Thymus (tissue), 11 donors: ENCODE results near the gene DRG2. TPM values are rescaled to one million over a fixed set of nuclear protein-coding genes. Genes with fewer than 3 reads are reported as not detected.

Experiments
- DNase-seq, 9 donors: peaks; one replicate each; pipeline ENCODE4 v3.0.0-alpha.2; 2013; ENCODE audit warnings: low spot score in 9 of 9, low read depth in 6 of 9, missing footprints in 1 of 9
- H3K27ac ChIP-seq, 2 donors: one replicate each; pipeline ENCODE4 v1.5.1; 2013; ENCODE audit warnings: control low read depth in 1 of 2, low read depth in 1 of 2, low read length in 1 of 2, mild to moderate bottlenecking in 1 of 2, moderate library complexity in 1 of 2
- H3K27me3 ChIP-seq, 2 donors: one replicate each; pipeline ENCODE4 v1.5.1; 2013; ENCODE audit warnings: low read length in 1 of 2; ENCODE audit not compliant: control insufficient read depth in 2 of 2, insufficient read depth in 1 of 2
- H3K36me3 ChIP-seq, 2 donors: one replicate each; pipeline ENCODE4 v1.5.1; 2013; ENCODE audit warnings: low read length in 1 of 2, mild to moderate bottlenecking in 1 of 2, moderate library complexity in 1 of 2; ENCODE audit not compliant: control insufficient read depth in 2 of 2, insufficient read depth in 2 of 2
- H3K4me1 ChIP-seq, 2 donors: one replicate each; pipeline ENCODE4 v1.5.1; 2013; ENCODE audit warnings: low read length in 2 of 2; ENCODE audit not compliant: control insufficient read depth in 2 of 2, insufficient read depth in 2 of 2
- H3K4me3 ChIP-seq, 2 donors: one replicate each; pipeline ENCODE4 v1.5.1; 2013; ENCODE audit warnings: low read length in 2 of 2, control low read depth in 1 of 2, mild to moderate bottlenecking in 1 of 2
- H3K9me3 ChIP-seq, 2 donors: one replicate each; pipeline ENCODE4 v1.5.1; 2013; ENCODE audit warnings: low read length in 1 of 2, mild to moderate bottlenecking in 1 of 2; ENCODE audit not compliant: control insufficient read depth in 2 of 2, insufficient read depth in 1 of 2
- WGBS: extraction: QIAGEN DNeasy Blood & Tissue Kit; methylation state at CpG from one replicate; pipeline ENCODE4 v1.1.7; 2013; 5-methylcytosine and 5-hydroxymethylcytosine counted together
- polyA plus RNA-seq: library from polyadenylated mRNA; stranded (reverse); fragments of 200-250 nt; gene quantifications from one replicate; pipeline ENCODE4 v1.2.3, GENCODE V29; 2013
- total RNA-seq: library from RNA; stranded (reverse); fragments of 120-200 nt; gene quantifications from one replicate; pipeline ENCODE4 v1.2.4, GENCODE V29; 2013
- donor health status: healthy.

The DRG2 gene
- total and polyA plus RNA-seq, 2 donors, result 32.4 to 46.4 TPM

DNA sequence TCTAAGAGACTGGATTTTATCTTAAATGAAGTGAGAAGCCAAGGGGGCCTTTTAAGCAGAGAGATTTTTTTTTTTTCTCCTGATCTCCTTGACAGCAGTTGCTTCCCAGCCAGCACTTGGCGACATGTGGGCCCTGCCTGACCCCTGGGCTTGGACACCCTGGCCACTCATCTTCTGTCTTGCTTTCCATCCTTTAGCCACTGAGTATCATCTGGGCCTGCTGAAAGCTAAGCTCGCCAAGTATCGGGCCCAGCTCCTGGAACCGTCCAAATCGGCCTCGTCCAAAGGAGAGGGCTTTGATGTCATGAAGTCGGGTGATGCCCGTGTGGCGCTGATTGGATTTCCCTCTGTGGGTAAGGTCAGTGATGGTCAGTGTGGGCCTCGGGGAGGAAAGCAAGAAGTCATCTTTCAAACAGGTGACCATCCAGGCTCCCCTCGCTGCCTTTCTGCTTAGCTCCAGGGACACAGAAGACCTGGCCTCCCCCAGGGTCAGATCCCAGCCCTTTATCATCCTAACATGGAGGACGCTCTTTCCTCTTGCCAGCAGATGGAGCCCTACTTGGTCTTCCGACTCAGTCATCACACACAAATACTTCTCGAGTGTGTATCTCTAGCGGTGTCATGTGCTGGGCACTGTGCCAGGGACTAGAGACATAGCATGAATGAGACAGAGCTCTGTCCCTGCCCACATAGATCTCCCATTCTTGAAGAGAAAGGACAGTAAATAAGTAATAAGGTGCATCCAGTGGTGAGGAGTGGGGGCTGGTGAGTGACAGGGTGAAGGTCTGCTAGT is 6.1 kb downstream of the DRG2 start:
- no peak overlapping the region for H3K4me3 ChIP-seq
- no peaks in the 10 kb centered on the region for H3K27me3 ChIP-seq
- no peak for DNase-seq
- WGBS, result 90% methylated on average over 15 of the region's 15 CpGs
- H3K4me1 ChIP-seq, result peaks cover 0 to 2% of the 10 kb centered on the region in 2 donors
- H3K9me3 ChIP-seq, result no peaks in the 10 kb centered on the region
- H3K27ac ChIP-seq, result no peak overlapping the region
- peaks cover 50 to 53% of the 10 kb centered on the region in 2 donors for H3K36me3 ChIP-seq

DNA sequence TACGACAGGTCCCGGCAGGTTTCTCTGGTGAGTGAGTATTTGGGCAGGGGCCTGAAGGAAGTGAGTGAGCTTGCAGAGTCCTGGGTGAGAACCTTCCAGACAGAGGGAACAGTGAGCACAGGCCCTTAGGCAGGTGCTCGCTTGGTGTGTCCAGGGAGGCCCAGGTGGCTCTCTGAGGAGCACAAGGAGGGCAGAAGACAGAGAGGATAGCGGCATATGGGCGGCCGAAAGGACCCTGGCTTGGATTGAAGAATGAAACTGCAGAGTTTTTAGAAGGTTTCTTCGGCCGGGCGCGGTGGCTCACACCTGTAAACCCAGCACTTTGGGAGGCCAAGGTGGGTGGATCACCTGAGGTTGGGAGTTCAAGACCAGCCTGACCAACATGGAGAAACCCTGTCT is 6.7 kb downstream of the DRG2 start:
- DNase-seq, result no peak
- 97% methylated on average over 10 of the region's 10 CpGs for WGBS
- no peaks in the 10 kb centered on the region for H3K27me3 ChIP-seq
- no peaks in the 10 kb centered on the region for H3K4me1 ChIP-seq
- no peaks in the 10 kb centered on the region for H3K9me3 ChIP-seq
- H3K4me3 ChIP-seq, result no peak overlapping the region
- H3K27ac ChIP-seq, result no peak overlapping the region
- peaks cover 56 to 59% of the 10 kb centered on the region in 2 donors for H3K36me3 ChIP-seq

DNA sequence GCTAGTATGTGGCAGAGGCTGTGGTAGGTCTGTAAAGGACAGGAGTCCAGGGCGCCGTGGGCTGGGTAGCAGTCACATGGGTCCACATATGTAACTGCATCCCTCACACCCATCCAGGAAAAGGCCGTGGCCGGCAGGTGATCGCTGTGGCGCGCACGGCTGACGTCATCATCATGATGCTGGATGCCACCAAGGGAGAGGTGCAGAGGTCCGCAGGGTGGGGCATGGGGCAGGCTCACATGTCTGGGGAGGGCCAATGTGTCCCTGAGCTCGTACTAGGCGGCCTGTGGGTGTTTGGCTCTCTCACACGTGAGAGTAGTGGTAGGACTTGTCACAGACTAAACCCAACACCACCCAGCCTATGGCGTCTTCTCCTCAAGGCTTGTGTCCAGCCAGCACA is 11.8 kb downstream of the DRG2 start:
- Histone ChIP-seq H3K27me3 (no peaks in the 10 kb centered on the region), H3K36me3 (peaks cover 66 to 74% of the 10 kb centered on the region in 2 donors), H3K4me1 (no peaks in the 10 kb centered on the region), H3K9me3 (no peaks in the 10 kb centered on the region), H3K4me3 (no peak overlapping the region), H3K27ac (no peak overlapping the region)
- WGBS, result 97% methylated on average over 14 of the region's 14 CpGs
- DNase-seq, result no peak

DNA sequence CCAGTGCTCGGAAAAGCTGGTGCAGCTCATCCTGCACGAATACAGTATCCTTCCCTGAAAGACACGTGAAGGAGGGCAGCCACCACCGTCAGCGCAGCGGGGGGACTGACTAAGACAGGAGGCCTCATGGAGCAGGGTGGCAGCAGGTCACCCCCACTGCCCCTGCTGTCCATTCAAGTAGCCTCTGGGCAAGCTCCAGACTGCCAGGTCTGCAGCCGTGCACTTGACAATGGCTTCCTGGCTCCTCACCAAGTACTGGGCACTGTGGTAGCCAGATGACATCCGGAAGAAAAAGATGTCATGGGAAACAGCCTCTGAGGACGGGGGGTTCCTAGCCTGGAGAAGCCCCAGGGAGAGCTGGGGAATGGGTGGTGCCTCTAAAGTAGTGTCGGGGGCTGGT is 12.9 kb downstream of the DRG2 start:
- H3K27ac ChIP-seq, result no peak overlapping the region
- WGBS, result 98% methylated on average over 10 of the region's 10 CpGs
- DNase-seq, result no peak

DNA sequence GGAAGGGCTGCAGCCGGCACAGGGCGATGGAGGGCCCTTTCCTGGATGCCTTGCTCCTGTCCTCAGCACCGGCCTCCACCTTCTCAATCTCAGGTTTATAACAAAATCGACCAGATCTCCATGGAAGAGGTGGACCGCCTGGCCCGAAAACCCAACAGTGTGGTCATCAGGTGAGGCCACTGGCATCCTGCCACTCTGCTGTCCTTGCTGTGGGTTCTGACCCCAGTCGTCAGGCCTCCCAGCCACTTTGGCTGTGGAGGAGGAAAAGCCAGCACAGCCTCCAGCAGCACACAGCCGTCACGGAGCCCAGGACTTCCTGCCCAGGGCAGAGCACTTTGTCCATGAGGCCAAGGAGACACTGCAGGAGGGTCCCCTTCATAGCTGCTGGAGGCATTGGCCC is 14.1 kb downstream of the DRG2 start:
- Histone ChIP-seq H3K4me3 (no peak overlapping the region), H3K9me3 (no peaks in the 10 kb centered on the region), H3K36me3 (peaks cover 62 to 78% of the 10 kb centered on the region in 2 donors), H3K27ac (no peak overlapping the region), H3K27me3 (no peaks in the 10 kb centered on the region), H3K4me1 (no peaks in the 10 kb centered on the region)
- 96% methylated on average over 9 of the region's 9 CpGs for WGBS
- DNase-seq, result no peak

More for the DNA sequence above, 12.9 kb downstream of the DRG2 start:
- H3K4me1 ChIP-seq, result no peaks in the 10 kb centered on the region
- H3K27me3 ChIP-seq, result no peaks in the 10 kb centered on the region
- H3K9me3 ChIP-seq, result no peaks in the 10 kb centered on the region
- H3K36me3 ChIP-seq, result peaks cover 66 to 77% of the 10 kb centered on the region in 2 donors
- H3K4me3 ChIP-seq, result no peak overlapping the region

DNA sequence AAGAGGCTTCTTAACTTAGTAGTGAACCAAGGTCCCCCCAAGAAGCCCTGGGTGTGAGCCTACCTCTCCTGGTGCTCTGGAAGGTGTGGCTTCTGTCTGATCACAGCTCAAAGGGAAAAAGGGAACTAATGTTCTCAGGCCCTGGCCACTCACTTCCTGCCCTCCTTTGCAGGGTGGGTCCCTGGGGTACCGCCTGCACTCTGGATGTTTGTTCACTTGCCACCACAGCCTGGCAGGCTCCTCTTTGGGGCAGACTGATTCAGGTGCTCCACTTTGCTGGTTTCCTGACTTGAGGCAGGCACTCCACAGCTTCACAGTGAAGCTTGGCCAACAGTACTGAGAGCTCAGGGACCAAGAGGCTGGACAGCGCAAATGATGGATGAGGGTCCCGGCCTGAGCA is 14.9 kb downstream of the DRG2 start:
- no peak overlapping the region for H3K4me3 ChIP-seq
- H3K27ac ChIP-seq, result no peak overlapping the region
- no peaks in the 10 kb centered on the region for H3K9me3 ChIP-seq
- H3K27me3 ChIP-seq, result no peaks in the 10 kb centered on the region
- no peak for DNase-seq
- peaks cover 60 to 76% of the 10 kb centered on the region in 2 donors for H3K36me3 ChIP-seq
- 68% methylated on average over 3 of the region's 3 CpGs for WGBS
- H3K4me1 ChIP-seq, result no peaks in the 10 kb centered on the region

DNA sequence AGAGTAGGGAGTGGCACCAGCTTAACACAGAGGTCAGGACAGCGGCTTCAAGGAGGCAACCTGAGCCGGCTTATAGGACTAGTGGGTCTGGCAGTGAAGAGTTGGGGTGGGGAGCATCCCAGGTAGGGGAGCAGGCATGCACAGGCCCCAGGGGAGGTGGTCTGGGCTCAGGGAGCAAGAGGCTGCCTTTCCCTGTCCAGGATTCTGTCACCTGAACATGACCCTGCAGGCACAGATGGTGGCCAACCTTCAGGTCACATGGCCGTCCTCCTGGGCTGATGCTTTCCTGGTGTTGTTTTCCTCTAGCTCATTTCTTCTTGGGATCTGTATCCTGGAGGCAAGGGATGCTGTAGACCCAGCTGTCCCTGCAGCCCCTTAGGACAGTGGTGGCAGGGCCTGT is 17.3 kb downstream of the DRG2 start:
- Histone ChIP-seq H3K9me3 (no peaks in the 10 kb centered on the region), H3K4me1 (no peaks in the 10 kb centered on the region), H3K4me3 (no peak overlapping the region), H3K36me3 (peaks cover 37 to 56% of the 10 kb centered on the region in 2 donors), H3K27ac (no peak overlapping the region), H3K27me3 (no peaks in the 10 kb centered on the region)
- 97% methylated on average over 3 of the region's 3 CpGs for WGBS
- DNase-seq, result no peak

DNA sequence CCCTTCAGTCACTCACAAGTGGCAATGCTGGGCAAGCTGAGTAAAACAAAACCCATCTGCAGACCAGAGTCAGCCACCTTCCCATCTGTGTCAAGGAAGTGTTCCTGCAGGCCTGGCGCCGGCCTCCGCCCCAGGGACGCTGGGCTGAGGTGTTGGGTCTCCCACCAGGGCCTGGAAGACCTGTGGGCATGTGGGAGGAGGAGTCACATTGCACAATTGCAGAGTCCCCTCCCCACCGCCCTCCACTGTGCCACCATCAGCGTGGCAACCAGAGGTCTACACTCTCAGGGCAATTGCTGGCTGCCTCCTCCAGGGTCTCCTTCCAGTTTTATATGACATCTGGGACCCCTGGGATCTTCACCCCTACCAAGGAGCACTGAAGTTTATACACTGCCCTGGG is 17.8 kb downstream of the DRG2 start:
- H3K27me3 ChIP-seq, result no peaks in the 10 kb centered on the region
- H3K9me3 ChIP-seq, result no peaks in the 10 kb centered on the region
- H3K4me3 ChIP-seq, result no peak overlapping the region
- WGBS, result 97% methylated on average over 6 of the region's 6 CpGs
- peaks cover 32 to 50% of the 10 kb centered on the region in 2 donors for H3K36me3 ChIP-seq
- no peak for DNase-seq
- H3K27ac ChIP-seq, result no peak overlapping the region
- no peaks in the 10 kb centered on the region for H3K4me1 ChIP-seq

DNA sequence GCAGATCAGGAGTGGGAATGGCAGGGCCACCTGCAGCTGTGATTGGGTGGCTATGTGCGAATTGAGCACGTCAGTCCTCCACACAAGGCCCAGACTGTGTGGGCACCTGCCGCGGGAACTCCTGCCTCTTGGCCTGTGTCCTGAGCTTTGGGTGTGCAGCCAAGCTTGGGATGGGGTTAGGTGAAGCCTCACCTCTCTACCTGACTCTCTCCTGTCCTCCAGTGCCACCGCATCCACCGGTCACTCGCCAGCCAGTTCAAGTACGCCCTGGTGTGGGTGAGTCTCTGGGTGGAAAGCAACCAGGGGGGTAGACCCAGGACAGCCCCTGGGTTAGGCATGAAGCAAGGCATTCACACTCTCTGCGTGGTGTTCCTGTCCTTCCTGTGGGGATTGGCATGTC is 18.5 kb downstream of the DRG2 start:
- peaks cover 27 to 46% of the 10 kb centered on the region in 2 donors for H3K36me3 ChIP-seq
- H3K9me3 ChIP-seq, result no peaks in the 10 kb centered on the region
- no peaks in the 10 kb centered on the region for H3K27me3 ChIP-seq
- H3K4me3 ChIP-seq, result no peak overlapping the region
- WGBS, result 97% methylated on average over 9 of the region's 9 CpGs
- H3K27ac ChIP-seq, result no peak overlapping the region
- H3K4me1 ChIP-seq, result no peaks in the 10 kb centered on the region
- DNase-seq, result no peak
